Activated CD4-positive, alpha-beta T cell treated with anti-CD3 and anti-CD28 coated beads, Interleukin-2, amount 50 U/mL, for 1 hour (primary cell): ENCODE measurements around the gene DZANK1.
"Not testable (repeated sequence)": the region's sequence is repeated elsewhere in the genome, so short reads cannot be mapped to it uniquely, and the experiment has no call there.

Experiments
- DNase-seq: peaks from one replicate; pipeline ENCODE4 v3.0.0-alpha.2; 2020

Gene DZANK1

DNA sequence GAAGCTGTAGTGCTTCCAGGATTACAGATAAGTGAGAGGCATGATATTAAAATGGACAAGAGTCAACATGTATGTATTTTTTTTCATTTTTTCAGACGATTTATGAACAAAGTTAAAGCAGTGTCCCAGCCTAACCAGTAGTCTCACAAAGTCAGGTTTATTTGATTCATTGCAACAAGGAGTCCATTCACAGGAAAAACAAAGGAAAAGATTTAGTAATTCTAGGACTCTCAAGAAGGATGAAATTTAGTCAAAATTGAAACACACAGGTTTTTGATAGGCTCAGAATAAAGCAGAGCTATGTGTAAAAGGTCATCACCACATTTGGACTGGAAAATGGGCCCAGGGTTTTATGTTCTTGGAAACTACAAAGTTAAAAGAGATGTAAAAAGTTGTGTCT, 94.5 kb downstream of the DZANK1 start:
- DNase-seq, result no peak

DNA sequence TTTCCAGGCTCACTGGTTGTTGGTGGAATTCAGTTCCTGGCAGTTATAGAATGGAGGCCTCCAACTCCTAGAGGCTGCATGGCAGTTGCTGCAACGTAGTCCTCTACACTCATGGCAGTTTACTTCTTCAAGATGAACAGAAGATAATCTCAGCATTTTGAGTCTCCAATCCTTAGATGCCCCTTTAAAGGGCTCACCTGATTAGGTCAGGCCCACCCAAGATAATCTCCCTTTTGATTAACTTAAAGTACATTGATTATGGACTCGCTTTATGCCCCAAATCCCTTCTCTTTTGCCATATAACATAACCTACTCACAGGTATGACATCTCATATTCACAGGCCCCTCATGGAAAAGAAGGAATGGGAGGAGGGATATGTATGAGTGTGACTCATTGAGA, 102.1 kb downstream of the DZANK1 start:
- DNase-seq, result no peak

DNA sequence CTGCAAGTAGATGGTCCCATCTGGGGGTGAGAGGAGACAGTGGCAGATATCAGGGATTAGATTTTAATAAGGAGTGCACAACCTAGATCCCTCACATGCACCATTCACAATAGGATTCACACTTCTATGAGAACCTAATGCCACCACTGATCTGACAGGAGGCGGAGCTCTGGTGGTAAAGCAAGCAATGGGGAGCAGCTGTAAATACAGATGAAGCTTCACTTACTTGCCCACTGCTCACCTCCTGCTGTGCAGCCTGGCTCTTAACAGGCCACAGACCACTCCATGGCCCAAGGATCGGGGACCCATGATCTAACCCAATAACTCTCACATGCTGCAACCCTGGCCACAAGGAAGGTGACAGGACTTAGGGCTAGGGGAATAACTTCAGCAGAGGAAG, 103.1 kb downstream of the DZANK1 start:
- no peak for DNase-seq

DNA sequence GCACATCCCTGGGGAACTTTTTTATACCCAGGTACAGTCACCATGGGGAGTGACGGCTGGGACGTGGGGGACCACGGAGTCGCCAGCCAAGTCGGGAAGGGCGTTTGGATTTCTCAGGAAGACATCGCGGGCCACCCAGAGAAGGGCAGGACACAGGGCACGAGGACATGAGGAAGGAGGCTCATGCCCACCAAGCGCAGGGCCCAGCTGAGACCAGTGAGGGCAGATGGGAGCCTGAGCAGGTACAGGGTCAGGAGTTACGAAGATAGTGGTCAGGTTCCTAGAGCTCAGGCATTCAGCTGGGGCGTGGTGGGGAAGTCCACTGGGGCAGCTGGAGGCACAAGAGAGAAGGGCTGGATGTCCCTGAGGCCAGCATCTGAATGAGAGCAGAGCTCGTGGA, 103.9 kb downstream of the DZANK1 start:
- DNase-seq, result no peak

DNA sequence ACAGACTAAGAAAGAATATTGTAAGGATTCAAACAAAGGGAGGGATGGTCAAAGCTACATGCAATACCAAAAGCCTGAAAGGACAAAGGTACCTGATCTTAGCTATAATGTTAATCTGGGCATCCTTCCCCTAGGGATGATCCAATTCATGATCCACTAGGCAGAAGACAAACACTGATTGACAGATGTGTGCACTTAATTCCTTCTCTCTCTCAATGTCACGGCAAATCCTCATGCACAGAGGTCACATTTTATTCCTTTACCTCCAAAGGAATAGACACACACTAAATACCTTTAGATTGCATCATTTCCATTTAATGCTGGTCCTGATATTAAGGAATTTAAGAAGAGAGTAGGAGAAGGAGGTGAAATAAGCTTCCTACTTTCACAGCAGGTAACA, 105.2 kb downstream of the DZANK1 start:
- no peak for DNase-seq

DNA sequence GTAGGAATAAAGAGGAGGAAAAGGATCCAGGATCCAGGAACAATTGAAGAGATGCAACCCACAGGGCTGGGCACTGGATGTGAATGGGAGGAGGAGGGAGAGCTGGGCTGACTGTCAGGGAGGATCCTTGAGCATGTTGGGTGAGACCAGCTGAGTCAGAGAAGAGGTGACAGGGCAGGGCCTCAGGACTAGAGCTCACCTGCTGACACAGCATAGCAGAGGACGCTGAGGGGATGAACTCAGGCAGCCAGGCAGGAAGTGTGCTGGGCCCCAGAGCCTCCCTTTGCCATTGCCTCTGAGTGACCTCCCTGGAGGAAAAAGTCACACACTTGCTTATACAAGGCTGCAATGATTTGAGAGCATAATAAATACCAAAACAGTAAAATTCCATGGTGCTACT, 106.2 kb downstream of the DZANK1 start:
- DNase-seq, result no peak

DNA sequence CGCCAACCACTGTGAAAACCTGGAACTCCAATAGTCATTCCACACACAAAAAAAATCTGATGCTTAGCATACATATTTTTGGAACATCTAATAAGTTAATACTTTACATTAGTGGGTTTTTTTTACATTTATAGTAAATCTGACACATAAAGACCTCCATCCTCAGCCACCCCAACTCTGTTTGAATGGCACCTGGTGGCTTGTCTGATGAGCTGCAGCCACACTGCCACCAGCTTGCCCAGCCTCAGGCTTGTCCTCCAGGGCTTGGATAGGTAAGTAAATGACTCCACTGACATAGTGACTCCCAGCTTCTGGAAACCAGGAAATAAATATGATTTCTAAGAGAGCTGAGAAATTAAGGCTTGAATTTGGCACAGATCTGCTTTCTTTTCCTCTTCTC, 107.0 kb downstream of the DZANK1 start:
- DNase-seq, result no peak

DNA sequence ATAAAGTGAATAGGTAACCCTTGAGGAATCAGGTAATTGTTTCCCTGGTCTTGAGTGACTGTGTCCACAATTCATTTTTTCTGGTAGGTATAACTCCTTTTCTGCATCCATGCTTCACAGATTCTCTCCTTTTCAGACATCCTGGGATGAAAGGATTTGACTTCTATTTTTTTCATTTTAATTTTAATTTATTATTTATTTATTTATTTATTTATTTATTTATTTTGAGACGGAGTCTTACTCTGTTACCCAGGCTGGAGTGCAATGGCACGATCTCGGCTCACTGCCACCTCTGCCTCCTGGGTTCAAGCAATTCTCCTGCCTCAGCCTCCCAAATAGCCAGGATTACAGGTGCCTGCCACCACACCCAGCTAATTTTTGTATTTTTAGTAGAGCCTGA, 117.1 kb downstream of the DZANK1 start:
- DNase-seq, result not testable (repeated sequence)
